A549 (cell line): ENCODE results near the gene LILRA6.

Experiments
- CEBPB ChIP-seq, 2 experiments: fragments of >200 bp in 1 of 2; sonication (Bioruptor Twin) in 1 of 2; formaldehyde crosslinking in 1 of 2; IDR thresholded peaks; 2 replicates each; pipeline ENCODE4 v1.6.1; 2012 to 2016
- CHD4 ChIP-seq: fragments of 200-600 bp; sonication (generic); IDR thresholded peaks from 2 replicates; pipeline ENCODE4 v1.6.1; 2016; ENCODE audit warnings: antibody characterized with exemption, mild to moderate bottlenecking, borderline replicate concordance
- HMGXB4 ChIP-seq: fragments of 250-450 bp; sonication (Bioruptor Pico); IDR thresholded peaks from 2 replicates; pipeline ENCODE4 v1.5.0; 2021; ENCODE audit warnings: mild to moderate bottlenecking, moderate library complexity, borderline replicate concordance
- SMC3 ChIP-seq: fragments of >200 bp; sonication (Bioruptor Twin); formaldehyde crosslinking; IDR thresholded peaks from 3 replicates; pipeline ENCODE4 v1.6.1; 2018; ENCODE audit warnings: inconsistent platforms
- TF ChIP-seq, protein P1 (sequence below): IDR thresholded peaks from 2 replicates; pipeline ENCODE4 v1.6.1; 2012

GRCh38 chr19:54257116-54257480, 14.5 kb upstream of the LILRA6 start, which contains the start of gene LILRB5:
- TF ChIP-seq SMC3 = no peak
- TF ChIP-seq, protein P1, sequence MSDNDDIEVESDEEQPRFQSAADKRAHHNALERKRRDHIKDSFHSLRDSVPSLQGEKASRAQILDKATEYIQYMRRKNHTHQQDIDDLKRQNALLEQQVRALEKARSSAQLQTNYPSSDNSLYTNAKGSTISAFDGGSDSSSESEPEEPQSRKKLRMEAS = no peak
- TF ChIP-seq CHD4 = no peak
- no peak for TF ChIP-seq HMGXB4 (CRISPR knock-in tag)
- TF ChIP-seq CEBPB (IDR thresholded peaks at IDR 0.05) = no peak
